HFF-Myc (cell line): ENCODE results near the gene ERCC4.

Experiments
- DNase-seq: peaks from one replicate; pipeline ENCODE4 v3.0.0-alpha.2; 2011; ENCODE audit warnings: low read depth; ENCODE audit errors: extremely low read depth
- H3K4me3 ChIP-seq: replicated peaks from 2 replicates; pipeline ENCODE4 v1.5.1; 2011; ENCODE audit warnings: low read depth, mild to moderate bottlenecking, control low read depth, low read length
- CTCF ChIP-seq: IDR thresholded peaks from 2 replicates; pipeline ENCODE4 v1.5.1; 2012; ENCODE audit warnings: mild to moderate bottlenecking, low read depth, low read length, control low read depth; ENCODE audit errors: missing control alignments

The ERCC4 gene

DNA sequence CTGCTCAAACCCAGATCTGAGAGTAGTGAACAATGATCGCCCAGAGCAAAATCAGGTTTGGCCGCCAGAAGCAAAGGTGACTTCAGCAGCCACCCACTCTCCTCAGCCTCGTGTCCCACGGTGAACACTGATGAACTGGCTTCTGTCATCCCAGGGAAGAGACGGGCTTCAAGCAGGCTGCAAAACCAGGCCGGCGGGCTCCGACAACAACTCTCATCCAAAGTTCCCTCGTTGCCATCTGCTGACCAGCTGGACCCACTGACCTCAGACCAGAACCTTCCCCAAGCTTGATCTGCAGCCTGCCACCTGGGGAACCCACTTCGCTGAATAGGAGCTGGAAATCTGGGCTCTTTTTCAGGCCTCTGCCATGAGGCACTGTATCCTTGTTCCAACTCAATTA lies 81.6 kb downstream of the ERCC4 start:
- no peak for DNase-seq
- no peak for TF ChIP-seq CTCF

More for the DNA sequence above, 81.6 kb downstream of the ERCC4 start:
- no peak overlapping the region for H3K4me3 ChIP-seq
